Thoracic aorta (tissue), 2 donors: ENCODE results near the gene GPC6. TPM values are rescaled to one million over a fixed set of nuclear protein-coding genes. Genes with fewer than 3 reads are reported as not detected.

Source experiments
- ATAC-seq: fragments of 150-250 bp; one replicate; pipeline ENCODE4 v1.8.0; 2017; ENCODE audit warnings: low read depth; ENCODE audit not compliant: insufficient number of reproducible peaks, low FRiP score
- DNase-seq: peaks from one replicate; pipeline ENCODE4 v3.0.0-alpha.2; 2020; ENCODE audit warnings: low spot score
- H3K27ac ChIP-seq, 2 donors: fragments of 200-600 bp; sonication (generic); 1 replicate in 1 of 2; 2 replicates in 1 of 2; pipeline ENCODE4 v1.5.1; 2016; ENCODE audit warnings: mild to moderate bottlenecking in 2 of 2, moderate library complexity in 2 of 2
- H3K27me3 ChIP-seq: fragments of 200-600 bp; sonication (generic); replicated peaks from 2 replicates; pipeline ENCODE4 v1.6.0; 2016; ENCODE audit warnings: mild to moderate bottlenecking; ENCODE audit not compliant: insufficient read depth
- H3K36me3 ChIP-seq: fragments of 200-600 bp; sonication (generic); one replicate; pipeline ENCODE4 v1.5.1; 2016
- H3K4me1 ChIP-seq, 2 donors: fragments of 200-600 bp; sonication (generic); 1 replicate in 1 of 2; 2 replicates in 1 of 2; pipeline versions ENCODE4 v1.5.1 to v1.6.0; 2016; ENCODE audit warnings: low read depth in 2 of 2, mild to moderate bottlenecking in 1 of 2; ENCODE audit not compliant: control insufficient read depth in 1 of 2
- H3K4me3 ChIP-seq: fragments of 200-600 bp; sonication (generic); 2 replicates; pipeline ENCODE4 v1.5.1; 2016; ENCODE audit warnings: mild to moderate bottlenecking
- H3K9me3 ChIP-seq: fragments of 200-600 bp; sonication (generic); 2 replicates; pipeline ENCODE4 v1.5.1; 2016
- CTCF ChIP-seq: fragments of 200-600 bp; sonication (generic); IDR thresholded peaks from one replicate; pipeline ENCODE4 v1.5.1; 2019; ENCODE audit warnings: antibody characterized with exemption
- total RNA-seq, 2 donors: library from RNA; depleted of rRNA; stranded (reverse); fragments of >200 nt; gene quantifications; one replicate each; pipeline versions ENCODE4 v1.1.0 to v1.2.3, GENCODE V29; 2016

Gene GPC6
- total RNA-seq, 2 donors from 2014 or later: 34.9 to 56.4 TPM

- H3K9me3 ChIP-seq: no peaks in the 10 kb centered on the region
- peaks cover 14 to 23% of the 10 kb centered on the region in 2 donors for H3K4me1 ChIP-seq
- no peaks in the 10 kb centered on the region for H3K27me3 ChIP-seq
- H3K27ac ChIP-seq: no peak overlapping the region
- no peak for TF ChIP-seq CTCF
- ATAC-seq (no peak), DNase-seq (no peak)
- H3K36me3 ChIP-seq: no peaks in the 10 kb centered on the region
- H3K4me3 ChIP-seq: no peak overlapping the region
Observed at GRCh38 chr13:94332359-94333096, 1105.9 kb downstream of the GPC6 start.

- Histone ChIP-seq H3K4me1 (peaks cover 11 to 21% of the 10 kb centered on the region in 2 donors), H3K27me3 (no peaks in the 10 kb centered on the region), H3K27ac (no peak overlapping the region), H3K4me3 (no peak overlapping the region), H3K36me3 (no peaks in the 10 kb centered on the region), H3K9me3 (no peaks in the 10 kb centered on the region)
- DNase-seq: no peak
- TF ChIP-seq CTCF: no peak
- no peak for ATAC-seq
Observed at GRCh38 chr13:94333131-94333820, 1106.7 kb downstream of the GPC6 start.

- Histone ChIP-seq H3K27me3 (no peaks in the 10 kb centered on the region), H3K9me3 (no peaks in the 10 kb centered on the region), H3K4me1 (no peaks in the 10 kb centered on the region), H3K27ac (no peak overlapping the region), H3K36me3 (no peaks in the 10 kb centered on the region), H3K4me3 (no peak overlapping the region)
- ATAC-seq: no peak
- TF ChIP-seq CTCF: no peak
- DNase-seq: no peak
Observed at GRCh38 chr13:94335761-94336526, 1109.3 kb downstream of the GPC6 start.

GRCh38 chr13:94339116-94339687 is 1112.6 kb downstream of the GPC6 start:
- Histone ChIP-seq H3K4me3 (no peak overlapping the region), H3K36me3 (no peaks in the 10 kb centered on the region), H3K27ac (no peak overlapping the region), H3K27me3 (no peaks in the 10 kb centered on the region), H3K9me3 (no peaks in the 10 kb centered on the region), H3K4me1 (peaks cover 8 to 20% of the 10 kb centered on the region in 2 donors)
- DNase-seq (no peak), ATAC-seq (no peak)
- no peak for TF ChIP-seq CTCF
